K562 (cell line): ENCODE data around the gene INSL3. TPM values are rescaled to one million over a fixed set of nuclear protein-coding genes. Genes with fewer than 3 reads are reported as not detected.

ENCODE experiments used
- CBFA2T3 ChIP-seq: fragments of 450-650 bp; IDR thresholded peaks from 2 replicates; pipeline ENCODE4 v1.6.1; 2017
- HSF4 ChIP-seq: fragments of 250-450 bp; sonication (Bioruptor Pico); IDR thresholded peaks from 2 replicates; pipeline ENCODE4 v2.1.2; 2022; ENCODE audit warnings: mild to moderate bottlenecking, moderate library complexity, borderline replicate concordance
- STAT5A ChIP-seq: IDR thresholded peaks from 2 replicates; pipeline ENCODE4 v1.6.1; 2012; ENCODE audit warnings: low read length, inconsistent platforms, borderline replicate concordance
- ZNF146 ChIP-seq: IDR thresholded peaks from one replicate; pipeline ENCODE4 v1.6.1; 2018; ENCODE audit warnings: missing compliant biosample characterization; ENCODE audit not compliant: unreplicated experiment
- ZNF184 ChIP-seq: sonication (generic); formaldehyde crosslinking; IDR thresholded peaks from 2 replicates; pipeline ENCODE4 v1.5.0; 2020; ENCODE audit warnings: missing genetic modification reagents
- polyA plus RNA-seq, 8 experiments: library from polyadenylated mRNA; depleted of rRNA in 4 of 8; stranded (reverse) in 5 of 8; unstranded in 3 of 8; fragments of >200 nt; fragmentation: Nextera tagmentation in 2 of 8; fragmentation: Illumina TruSeq in 1 of 8; extraction: Ambion mirVana in 2 of 8; extraction: Trizol in 1 of 8; gene quantifications; 2 replicates each; pipeline versions ENCODE4 v1.2.1 to v1.2.3, GENCODE V29; 2011 to 2014; ENCODE audit warnings: inconsistent platforms in 1 of 8, missing spikeins in 1 of 8
- total RNA-seq, 7 experiments: library from RNA; depleted of rRNA in 6 of 7; stranded (reverse); fragments of >200 nt in 6 of 7; fragmentation: Illumina TruSeq in 2 of 7; extraction: Trizol in 2 of 7; gene quantifications; 2 replicates each; pipeline versions ENCODE4 v1.2.1 to v1.2.3, GENCODE V29; 2011 to 2021; ENCODE audit warnings: low replicate concordance in 1 of 7
- TF ChIP-seq, protein P1 (sequence below): fragments of 200-600 bp; sonication (generic); IDR thresholded peaks from one replicate; pipeline ENCODE4 v1.6.1; 2012; ENCODE audit warnings: mild to moderate bottlenecking, low read depth, low read length, inconsistent platforms
- TF ChIP-seq, protein P2 (sequence below): fragments of 250-450 bp; sonication (Bioruptor Pico); IDR thresholded peaks from 2 replicates; pipeline ENCODE4 v1.8.0; 2022; ENCODE audit warnings: inconsistent platforms
- TF ChIP-seq, protein P3 (sequence below): fragments of 250-450 bp; sonication (Bioruptor Pico); IDR thresholded peaks from 2 replicates; pipeline ENCODE4 v1.5.0; 2020; ENCODE audit warnings: mild to moderate bottlenecking
- TF ChIP-seq, protein P4 (sequence below): fragments of 250-450 bp; sonication (Bioruptor Pico); IDR thresholded peaks from 2 replicates; pipeline ENCODE4 v1.5.0; 2021
- TF ChIP-seq, protein P5 (sequence below): sonication (generic); formaldehyde crosslinking; IDR thresholded peaks from 2 replicates; pipeline ENCODE4 v1.9.0; 2022; ENCODE audit warnings: mild to moderate bottlenecking, missing genetic modification reagents
- TF ChIP-seq, protein P6 (sequence below): sonication (generic); formaldehyde crosslinking; IDR thresholded peaks from 2 replicates; pipeline ENCODE4 v1.8.0; 2022; ENCODE audit warnings: mild to moderate bottlenecking, missing genetic modification reagents

The INSL3 gene
- total and polyA plus RNA-seq, 9 of the 15 experiments (the other 6 are each of a cell fraction or from before 2014, with no cell fraction given): not detected

DNA sequence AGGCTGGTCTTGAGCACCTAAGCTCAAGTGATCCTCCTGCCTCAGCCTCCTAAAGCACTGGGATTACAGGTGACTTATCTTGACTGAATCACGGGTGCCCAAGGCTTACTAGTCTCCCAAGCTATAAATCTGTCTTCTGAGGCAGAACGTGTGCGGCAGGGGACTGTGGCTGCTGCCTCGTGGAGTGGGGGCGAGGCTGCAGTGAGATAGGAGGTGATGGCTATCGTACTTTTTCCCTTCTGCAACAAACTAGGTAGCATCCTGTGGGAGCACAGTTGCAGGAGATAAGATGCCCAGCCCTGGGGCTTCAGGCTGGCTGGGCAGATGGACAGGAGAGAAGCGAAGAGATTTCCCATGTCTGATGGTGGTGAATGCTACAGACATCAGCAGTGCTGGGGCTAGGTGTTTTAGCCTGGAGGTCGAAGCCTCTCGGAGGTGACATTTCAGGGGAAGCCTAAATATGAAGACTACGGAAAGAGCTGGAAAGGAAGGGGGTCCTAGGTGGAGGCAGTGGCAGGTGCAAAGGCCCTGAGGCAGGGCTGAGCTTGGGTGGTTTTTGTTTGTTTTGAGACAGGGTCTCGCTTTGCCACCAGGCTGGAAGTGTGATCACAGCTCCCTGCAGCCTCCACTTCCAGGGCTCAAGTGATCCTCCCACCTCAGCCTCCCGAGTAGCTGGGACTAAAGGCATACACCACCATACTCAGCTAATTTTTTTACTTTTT, 19.0 kb downstream of the INSL3 start (continued):
- TF ChIP-seq STAT5A (no peak), HSF4 (CRISPR knock-in tag) (no peak), ZNF146 (CRISPR knock-in tag) (no peak), CBFA2T3 (peak; percentile 43; the same call in 1 of the 2 replicates), ZNF184 (no peak)
- TF ChIP-seq, protein P1, sequence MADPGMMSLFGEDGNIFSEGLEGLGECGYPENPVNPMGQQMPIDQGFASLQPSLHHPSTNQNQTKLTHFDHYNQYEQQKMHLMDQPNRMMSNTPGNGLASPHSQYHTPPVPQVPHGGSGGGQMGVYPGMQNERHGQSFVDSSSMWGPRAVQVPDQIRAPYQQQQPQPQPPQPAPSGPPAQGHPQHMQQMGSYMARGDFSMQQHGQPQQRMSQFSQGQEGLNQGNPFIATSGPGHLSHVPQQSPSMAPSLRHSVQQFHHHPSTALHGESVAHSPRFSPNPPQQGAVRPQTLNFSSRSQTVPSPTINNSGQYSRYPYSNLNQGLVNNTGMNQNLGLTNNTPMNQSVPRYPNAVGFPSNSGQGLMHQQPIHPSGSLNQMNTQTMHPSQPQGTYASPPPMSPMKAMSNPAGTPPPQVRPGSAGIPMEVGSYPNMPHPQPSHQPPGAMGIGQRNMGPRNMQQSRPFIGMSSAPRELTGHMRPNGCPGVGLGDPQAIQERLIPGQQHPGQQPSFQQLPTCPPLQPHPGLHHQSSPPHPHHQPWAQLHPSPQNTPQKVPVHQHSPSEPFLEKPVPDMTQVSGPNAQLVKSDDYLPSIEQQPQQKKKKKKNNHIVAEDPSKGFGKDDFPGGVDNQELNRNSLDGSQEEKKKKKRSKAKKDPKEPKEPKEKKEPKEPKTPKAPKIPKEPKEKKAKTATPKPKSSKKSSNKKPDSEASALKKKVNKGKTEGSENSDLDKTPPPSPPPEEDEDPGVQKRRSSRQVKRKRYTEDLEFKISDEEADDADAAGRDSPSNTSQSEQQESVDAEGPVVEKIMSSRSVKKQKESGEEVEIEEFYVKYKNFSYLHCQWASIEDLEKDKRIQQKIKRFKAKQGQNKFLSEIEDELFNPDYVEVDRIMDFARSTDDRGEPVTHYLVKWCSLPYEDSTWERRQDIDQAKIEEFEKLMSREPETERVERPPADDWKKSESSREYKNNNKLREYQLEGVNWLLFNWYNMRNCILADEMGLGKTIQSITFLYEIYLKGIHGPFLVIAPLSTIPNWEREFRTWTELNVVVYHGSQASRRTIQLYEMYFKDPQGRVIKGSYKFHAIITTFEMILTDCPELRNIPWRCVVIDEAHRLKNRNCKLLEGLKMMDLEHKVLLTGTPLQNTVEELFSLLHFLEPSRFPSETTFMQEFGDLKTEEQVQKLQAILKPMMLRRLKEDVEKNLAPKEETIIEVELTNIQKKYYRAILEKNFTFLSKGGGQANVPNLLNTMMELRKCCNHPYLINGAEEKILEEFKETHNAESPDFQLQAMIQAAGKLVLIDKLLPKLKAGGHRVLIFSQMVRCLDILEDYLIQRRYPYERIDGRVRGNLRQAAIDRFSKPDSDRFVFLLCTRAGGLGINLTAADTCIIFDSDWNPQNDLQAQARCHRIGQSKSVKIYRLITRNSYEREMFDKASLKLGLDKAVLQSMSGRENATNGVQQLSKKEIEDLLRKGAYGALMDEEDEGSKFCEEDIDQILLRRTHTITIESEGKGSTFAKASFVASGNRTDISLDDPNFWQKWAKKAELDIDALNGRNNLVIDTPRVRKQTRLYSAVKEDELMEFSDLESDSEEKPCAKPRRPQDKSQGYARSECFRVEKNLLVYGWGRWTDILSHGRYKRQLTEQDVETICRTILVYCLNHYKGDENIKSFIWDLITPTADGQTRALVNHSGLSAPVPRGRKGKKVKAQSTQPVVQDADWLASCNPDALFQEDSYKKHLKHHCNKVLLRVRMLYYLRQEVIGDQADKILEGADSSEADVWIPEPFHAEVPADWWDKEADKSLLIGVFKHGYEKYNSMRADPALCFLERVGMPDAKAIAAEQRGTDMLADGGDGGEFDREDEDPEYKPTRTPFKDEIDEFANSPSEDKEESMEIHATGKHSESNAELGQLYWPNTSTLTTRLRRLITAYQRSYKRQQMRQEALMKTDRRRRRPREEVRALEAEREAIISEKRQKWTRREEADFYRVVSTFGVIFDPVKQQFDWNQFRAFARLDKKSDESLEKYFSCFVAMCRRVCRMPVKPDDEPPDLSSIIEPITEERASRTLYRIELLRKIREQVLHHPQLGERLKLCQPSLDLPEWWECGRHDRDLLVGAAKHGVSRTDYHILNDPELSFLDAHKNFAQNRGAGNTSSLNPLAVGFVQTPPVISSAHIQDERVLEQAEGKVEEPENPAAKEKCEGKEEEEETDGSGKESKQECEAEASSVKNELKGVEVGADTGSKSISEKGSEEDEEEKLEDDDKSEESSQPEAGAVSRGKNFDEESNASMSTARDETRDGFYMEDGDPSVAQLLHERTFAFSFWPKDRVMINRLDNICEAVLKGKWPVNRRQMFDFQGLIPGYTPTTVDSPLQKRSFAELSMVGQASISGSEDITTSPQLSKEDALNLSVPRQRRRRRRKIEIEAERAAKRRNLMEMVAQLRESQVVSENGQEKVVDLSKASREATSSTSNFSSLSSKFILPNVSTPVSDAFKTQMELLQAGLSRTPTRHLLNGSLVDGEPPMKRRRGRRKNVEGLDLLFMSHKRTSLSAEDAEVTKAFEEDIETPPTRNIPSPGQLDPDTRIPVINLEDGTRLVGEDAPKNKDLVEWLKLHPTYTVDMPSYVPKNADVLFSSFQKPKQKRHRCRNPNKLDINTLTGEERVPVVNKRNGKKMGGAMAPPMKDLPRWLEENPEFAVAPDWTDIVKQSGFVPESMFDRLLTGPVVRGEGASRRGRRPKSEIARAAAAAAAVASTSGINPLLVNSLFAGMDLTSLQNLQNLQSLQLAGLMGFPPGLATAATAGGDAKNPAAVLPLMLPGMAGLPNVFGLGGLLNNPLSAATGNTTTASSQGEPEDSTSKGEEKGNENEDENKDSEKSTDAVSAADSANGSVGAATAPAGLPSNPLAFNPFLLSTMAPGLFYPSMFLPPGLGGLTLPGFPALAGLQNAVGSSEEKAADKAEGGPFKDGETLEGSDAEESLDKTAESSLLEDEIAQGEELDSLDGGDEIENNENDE: no peak
- TF ChIP-seq, protein P2, sequence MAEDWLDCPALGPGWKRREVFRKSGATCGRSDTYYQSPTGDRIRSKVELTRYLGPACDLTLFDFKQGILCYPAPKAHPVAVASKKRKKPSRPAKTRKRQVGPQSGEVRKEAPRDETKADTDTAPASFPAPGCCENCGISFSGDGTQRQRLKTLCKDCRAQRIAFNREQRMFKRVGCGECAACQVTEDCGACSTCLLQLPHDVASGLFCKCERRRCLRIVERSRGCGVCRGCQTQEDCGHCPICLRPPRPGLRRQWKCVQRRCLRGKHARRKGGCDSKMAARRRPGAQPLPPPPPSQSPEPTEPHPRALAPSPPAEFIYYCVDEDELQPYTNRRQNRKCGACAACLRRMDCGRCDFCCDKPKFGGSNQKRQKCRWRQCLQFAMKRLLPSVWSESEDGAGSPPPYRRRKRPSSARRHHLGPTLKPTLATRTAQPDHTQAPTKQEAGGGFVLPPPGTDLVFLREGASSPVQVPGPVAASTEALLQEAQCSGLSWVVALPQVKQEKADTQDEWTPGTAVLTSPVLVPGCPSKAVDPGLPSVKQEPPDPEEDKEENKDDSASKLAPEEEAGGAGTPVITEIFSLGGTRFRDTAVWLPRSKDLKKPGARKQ: no peak
- TF ChIP-seq, protein P3, sequence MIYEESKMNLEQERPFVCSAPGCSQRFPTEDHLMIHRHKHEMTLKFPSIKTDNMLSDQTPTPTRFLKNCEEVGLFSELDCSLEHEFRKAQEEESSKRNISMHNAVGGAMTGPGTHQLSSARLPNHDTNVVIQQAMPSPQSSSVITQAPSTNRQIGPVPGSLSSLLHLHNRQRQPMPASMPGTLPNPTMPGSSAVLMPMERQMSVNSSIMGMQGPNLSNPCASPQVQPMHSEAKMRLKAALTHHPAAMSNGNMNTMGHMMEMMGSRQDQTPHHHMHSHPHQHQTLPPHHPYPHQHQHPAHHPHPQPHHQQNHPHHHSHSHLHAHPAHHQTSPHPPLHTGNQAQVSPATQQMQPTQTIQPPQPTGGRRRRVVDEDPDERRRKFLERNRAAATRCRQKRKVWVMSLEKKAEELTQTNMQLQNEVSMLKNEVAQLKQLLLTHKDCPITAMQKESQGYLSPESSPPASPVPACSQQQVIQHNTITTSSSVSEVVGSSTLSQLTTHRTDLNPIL (CRISPR knock-in tag): no peak
- TF ChIP-seq, protein P4, sequence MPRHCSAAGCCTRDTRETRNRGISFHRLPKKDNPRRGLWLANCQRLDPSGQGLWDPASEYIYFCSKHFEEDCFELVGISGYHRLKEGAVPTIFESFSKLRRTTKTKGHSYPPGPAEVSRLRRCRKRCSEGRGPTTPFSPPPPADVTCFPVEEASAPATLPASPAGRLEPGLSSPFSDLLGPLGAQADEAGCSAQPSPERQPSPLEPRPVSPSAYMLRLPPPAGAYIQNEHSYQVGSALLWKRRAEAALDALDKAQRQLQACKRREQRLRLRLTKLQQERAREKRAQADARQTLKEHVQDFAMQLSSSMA (CRISPR knock-in tag): no peak
- TF ChIP-seq, protein P5, sequence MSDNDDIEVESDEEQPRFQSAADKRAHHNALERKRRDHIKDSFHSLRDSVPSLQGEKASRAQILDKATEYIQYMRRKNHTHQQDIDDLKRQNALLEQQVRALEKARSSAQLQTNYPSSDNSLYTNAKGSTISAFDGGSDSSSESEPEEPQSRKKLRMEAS: no peak
- TF ChIP-seq, protein P6, sequence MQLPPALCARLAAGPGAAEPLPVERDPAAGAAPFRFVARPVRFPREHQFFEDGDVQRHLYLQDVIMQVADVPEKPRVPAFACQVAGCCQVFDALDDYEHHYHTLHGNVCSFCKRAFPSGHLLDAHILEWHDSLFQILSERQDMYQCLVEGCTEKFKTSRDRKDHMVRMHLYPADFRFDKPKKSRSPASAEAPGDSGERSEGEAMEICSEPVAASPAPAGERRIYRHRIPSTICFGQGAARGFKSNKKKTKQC (CRISPR knock-in tag): no peak
